ENCODE results near the gene LZTS3. TPM values are rescaled to one million over a fixed set of nuclear protein-coding genes. Genes with fewer than 3 reads are reported as not detected.
"Not testable (repeated sequence)": the region's sequence is repeated elsewhere in the genome, so short reads cannot be mapped to it uniquely, and the experiment has no call there.

Gene LZTS3
- total RNA-seq, 1 donor from 2014 or later: 47.8 TPM

DNA sequence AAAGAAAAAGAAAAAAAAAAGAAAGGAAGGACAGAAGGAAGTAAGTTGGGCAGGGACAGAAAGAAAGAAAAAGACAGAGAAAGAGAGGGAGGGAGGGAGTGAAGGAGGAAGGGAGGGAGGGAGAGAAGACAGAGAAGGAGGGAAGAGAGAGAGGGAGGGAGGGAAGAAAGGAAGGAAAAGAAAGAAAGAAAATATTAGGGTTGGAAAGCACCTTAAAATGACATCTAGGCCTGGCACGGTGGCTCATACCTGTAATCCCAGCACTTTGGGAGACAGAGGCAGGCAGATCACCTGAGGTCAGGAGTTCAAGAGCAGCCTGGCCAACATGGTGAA is 46.9 kb downstream of the LZTS3 start:
- no peak for TF ChIP-seq CTCF (IDR thresholded peaks at IDR 0.05; ENCODE audit: unreplicated experiment)
- Mint-ChIP-seq H3K4me1 (ENCODE audit: low read depth) (no peaks in the 10 kb centered on the region), H3K36me3 (ENCODE audit: insufficient read depth) (peaks cover 31% of the 10 kb centered on the region), H3K27me3 (no peaks in the 10 kb centered on the region), H3K9me3 (ENCODE audit: low read depth) (peaks cover 4% of the 10 kb centered on the region), H3K27ac (no peak overlapping the region), H3K4me3 (ENCODE audit: low read depth) (no peak overlapping the region)
- no peak for DNase-seq (ENCODE audit: low spot score, unreplicated experiment)

DNA sequence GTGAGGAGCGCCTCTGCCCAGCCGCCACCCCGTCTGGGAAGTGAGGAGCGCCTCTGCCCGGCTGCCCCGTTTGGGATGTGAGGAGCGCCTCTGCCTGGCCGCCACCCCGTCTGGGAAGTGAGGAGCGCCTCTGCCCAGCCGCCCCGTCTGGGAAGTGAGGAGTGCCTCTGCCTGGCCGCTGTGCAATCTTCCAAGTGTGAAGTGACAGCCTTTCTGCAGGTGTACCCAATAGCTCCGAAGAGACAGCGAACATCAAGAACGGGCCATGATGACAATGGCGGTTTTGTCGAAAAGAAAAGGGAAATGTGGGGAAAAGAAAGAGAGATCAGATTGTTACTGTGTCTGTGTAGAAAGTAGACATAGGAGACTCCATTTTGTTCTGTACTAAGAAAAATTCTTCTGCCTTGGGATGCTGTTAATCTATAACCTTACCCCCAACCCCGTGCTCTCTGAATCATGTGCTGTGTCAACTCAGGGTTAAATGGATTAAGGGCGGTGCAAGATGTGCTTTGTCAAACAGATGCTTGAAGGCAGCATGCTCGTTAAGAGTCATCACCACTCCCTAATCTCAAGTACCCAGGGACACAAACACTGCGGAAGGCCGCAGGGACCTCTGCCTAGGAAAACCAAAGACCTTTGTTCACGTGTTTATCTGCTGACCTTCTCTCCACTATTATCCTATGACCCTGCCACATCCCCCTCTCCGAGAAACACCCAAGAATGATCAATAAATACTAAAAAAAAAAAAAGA is 47.4 kb downstream of the LZTS3 start:
- H3K4me1 Mint-ChIP-seq (ENCODE audit: low read depth); H3K4me3 Mint-ChIP-seq (ENCODE audit: low read depth); H3K27me3 Mint-ChIP-seq; H3K9me3 Mint-ChIP-seq (ENCODE audit: low read depth); DNase-seq (ENCODE audit: low spot score, unreplicated experiment); H3K27ac Mint-ChIP-seq: not testable (repeated sequence)
- H3K36me3 Mint-ChIP-seq (ENCODE audit: insufficient read depth): peaks cover 33% of the 10 kb centered on the region

DNA sequence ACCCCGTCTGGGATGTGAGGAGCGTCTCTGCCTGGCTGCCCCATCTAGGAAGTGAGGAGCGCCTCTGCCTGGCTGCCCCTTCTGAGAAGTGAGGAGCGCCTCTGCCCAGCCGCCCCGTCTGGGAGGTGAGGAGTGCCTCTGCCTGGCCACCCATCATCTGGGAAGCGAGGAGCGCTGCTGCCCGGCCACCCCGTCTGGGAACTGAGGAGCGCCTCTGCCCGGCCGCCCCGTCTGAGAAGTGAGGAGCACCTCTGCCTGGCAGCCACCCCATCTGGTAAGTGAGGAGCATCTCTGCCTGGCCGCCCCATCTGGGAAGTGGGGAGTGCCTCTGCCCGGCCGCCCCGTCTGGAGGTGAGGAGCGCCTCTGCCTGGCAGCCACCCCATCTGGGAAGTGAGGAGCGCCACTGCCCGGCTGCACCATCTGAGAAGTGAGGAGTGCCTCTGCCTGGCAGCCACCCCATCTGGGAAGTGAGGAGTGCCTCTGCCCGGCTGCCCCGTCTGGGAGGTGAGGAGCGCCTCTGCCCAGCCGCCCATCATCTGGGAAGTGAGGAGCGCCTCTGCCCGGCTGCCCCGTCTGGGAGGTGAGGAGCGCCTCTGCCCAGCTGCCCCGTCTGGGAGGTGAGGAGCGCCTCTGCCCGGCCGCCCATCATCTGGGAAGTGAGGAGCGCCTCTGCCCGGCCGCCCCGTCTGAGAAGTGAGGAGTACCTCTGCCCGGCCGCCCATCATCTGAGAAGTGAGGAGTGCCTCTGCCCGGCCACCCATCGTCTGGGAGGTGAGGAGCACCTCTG is 48.4 kb downstream of the LZTS3 start:
- not testable (repeated sequence) for H3K4me1 Mint-ChIP-seq (ENCODE audit: low read depth); H3K27ac Mint-ChIP-seq; H3K9me3 Mint-ChIP-seq (ENCODE audit: low read depth); H3K4me3 Mint-ChIP-seq (ENCODE audit: low read depth); H3K27me3 Mint-ChIP-seq; DNase-seq (ENCODE audit: low spot score, unreplicated experiment)
- peaks cover 38% of the 10 kb centered on the region for H3K36me3 Mint-ChIP-seq (ENCODE audit: insufficient read depth)

GRCh38 chr20:3124163-3124562 is 49.2 kb downstream of the LZTS3 start:
- H3K4me3 Mint-ChIP-seq (ENCODE audit: low read depth); DNase-seq (ENCODE audit: low spot score, unreplicated experiment); H3K27ac Mint-ChIP-seq; H3K27me3 Mint-ChIP-seq; H3K4me1 Mint-ChIP-seq (ENCODE audit: low read depth); H3K9me3 Mint-ChIP-seq (ENCODE audit: low read depth): not testable (repeated sequence)
- peaks cover 40% of the 10 kb centered on the region for H3K36me3 Mint-ChIP-seq (ENCODE audit: insufficient read depth)

DNA sequence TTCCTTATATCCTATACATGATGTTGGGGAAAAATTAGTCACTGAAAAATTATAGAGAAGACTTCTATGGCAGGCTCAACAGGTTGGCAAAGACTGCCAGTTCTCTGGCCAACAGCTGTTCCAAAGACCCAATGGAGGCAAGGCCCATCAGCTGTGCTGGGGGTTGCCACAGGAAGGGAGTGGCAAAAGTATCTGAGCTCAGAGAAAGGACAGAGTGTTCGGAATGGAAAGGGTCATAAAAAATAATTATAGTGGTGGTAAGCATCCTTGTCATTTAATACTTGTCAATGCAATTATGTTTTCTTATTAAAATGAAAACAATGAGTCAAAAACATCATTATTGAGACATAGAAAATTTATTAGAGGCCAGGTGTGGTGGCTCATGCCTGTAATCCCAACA is 49.8 kb downstream of the LZTS3 start:
- Mint-ChIP-seq H3K4me3 (ENCODE audit: low read depth) (no peak overlapping the region), H3K9me3 (ENCODE audit: low read depth) (peaks cover 4% of the 10 kb centered on the region), H3K4me1 (ENCODE audit: low read depth) (no peaks in the 10 kb centered on the region), H3K27me3 (no peaks in the 10 kb centered on the region), H3K36me3 (ENCODE audit: insufficient read depth) (peaks cover 40% of the 10 kb centered on the region), H3K27ac (peak overlapping the region; percentile 94)
- TF ChIP-seq CTCF (IDR thresholded peaks at IDR 0.05; ENCODE audit: unreplicated experiment): no peak
- no peak for DNase-seq (ENCODE audit: low spot score, unreplicated experiment)

GRCh38 chr20:3121955-3122610 is 51.3 kb downstream of the LZTS3 start:
- peaks cover 4% of the 10 kb centered on the region for H3K9me3 Mint-ChIP-seq (ENCODE audit: low read depth)
- H3K4me1 Mint-ChIP-seq (ENCODE audit: low read depth): no peaks in the 10 kb centered on the region

More at GRCh38 chr20:3121955-3122610, 51.3 kb downstream of the LZTS3 start:
- peaks cover 40% of the 10 kb centered on the region for H3K36me3 Mint-ChIP-seq (ENCODE audit: insufficient read depth)
- no peaks in the 10 kb centered on the region for H3K27me3 Mint-ChIP-seq
- no peak overlapping the region for H3K4me3 Mint-ChIP-seq (ENCODE audit: low read depth)
- TF ChIP-seq CTCF (IDR thresholded peaks at IDR 0.05; ENCODE audit: unreplicated experiment): no peak
- H3K27ac Mint-ChIP-seq: no peak overlapping the region
- DNase-seq (ENCODE audit: low spot score, unreplicated experiment): no peak

All from progenitor cell of endocrine pancreas (in vitro differentiated cells).